ENCODE results near the gene TLL2.

TLL2 gene

GRCh38 chr10:96496281-96496925 is 17.3 kb downstream of the TLL2 start:
- H3K36me3 ChIP-seq (ENCODE audit: insufficient read depth, low read length), result no peaks in the 10 kb centered on the region
- H3K9me3 ChIP-seq (ENCODE audit: control insufficient read depth, insufficient read depth, low read length), result no peaks in the 10 kb centered on the region
- H3K9ac ChIP-seq (ENCODE audit: low read depth, low read length), result no peak overlapping the region
- H3K4me1 ChIP-seq (ENCODE audit: insufficient read depth, low read length), result peaks cover 4% of the 10 kb centered on the region; the same call in 1 of the 2 replicates

- no peaks in the 10 kb centered on the region for H3K9me3 ChIP-seq (ENCODE audit: control insufficient read depth, insufficient read depth, low read length)
- no peak overlapping the region for H3K9ac ChIP-seq (ENCODE audit: low read depth, low read length)
- peaks cover 4% of the 10 kb centered on the region; the same call in 1 of the 2 replicates for H3K4me1 ChIP-seq (ENCODE audit: insufficient read depth, low read length)
- no peaks in the 10 kb centered on the region for H3K36me3 ChIP-seq (ENCODE audit: insufficient read depth, low read length)
These were observed 18.2 kb downstream of the TLL2 start for GRCh38 chr10:96495544-96495943.

- H3K9me3 ChIP-seq (ENCODE audit: control insufficient read depth, insufficient read depth, low read length), result no peaks in the 10 kb centered on the region
- no peak overlapping the region for H3K9ac ChIP-seq (ENCODE audit: low read depth, low read length)
- no peaks in the 10 kb centered on the region for H3K36me3 ChIP-seq (ENCODE audit: insufficient read depth, low read length)
- no peaks in the 10 kb centered on the region for H3K4me1 ChIP-seq (ENCODE audit: insufficient read depth, low read length)
These were observed 19.0 kb downstream of the TLL2 start for GRCh38 chr10:96494694-96495093.

- Histone ChIP-seq H3K9ac (ENCODE audit: low read depth, low read length) (no peak overlapping the region), H3K36me3 (ENCODE audit: insufficient read depth, low read length) (no peaks in the 10 kb centered on the region), H3K9me3 (ENCODE audit: control insufficient read depth, insufficient read depth, low read length) (no peaks in the 10 kb centered on the region), H3K4me1 (ENCODE audit: insufficient read depth, low read length) (no peaks in the 10 kb centered on the region)
These were observed 19.7 kb downstream of the TLL2 start for GRCh38 chr10:96493871-96494525.

GRCh38 chr10:96493254-96493653 is 20.5 kb downstream of the TLL2 start:
- H3K9ac ChIP-seq (ENCODE audit: low read depth, low read length), result no peak overlapping the region
- H3K4me1 ChIP-seq (ENCODE audit: insufficient read depth, low read length), result no peaks in the 10 kb centered on the region
- H3K9me3 ChIP-seq (ENCODE audit: control insufficient read depth, insufficient read depth, low read length), result no peaks in the 10 kb centered on the region
- H3K36me3 ChIP-seq (ENCODE audit: insufficient read depth, low read length), result no peaks in the 10 kb centered on the region

GRCh38 chr10:96491303-96491702 is 22.4 kb downstream of the TLL2 start:
- H3K36me3 ChIP-seq (ENCODE audit: insufficient read depth, low read length), result no peaks in the 10 kb centered on the region
- no peak overlapping the region for H3K9ac ChIP-seq (ENCODE audit: low read depth, low read length)
- H3K9me3 ChIP-seq (ENCODE audit: control insufficient read depth, insufficient read depth, low read length), result no peaks in the 10 kb centered on the region
- H3K4me1 ChIP-seq (ENCODE audit: insufficient read depth, low read length), result no peaks in the 10 kb centered on the region

DNA sequence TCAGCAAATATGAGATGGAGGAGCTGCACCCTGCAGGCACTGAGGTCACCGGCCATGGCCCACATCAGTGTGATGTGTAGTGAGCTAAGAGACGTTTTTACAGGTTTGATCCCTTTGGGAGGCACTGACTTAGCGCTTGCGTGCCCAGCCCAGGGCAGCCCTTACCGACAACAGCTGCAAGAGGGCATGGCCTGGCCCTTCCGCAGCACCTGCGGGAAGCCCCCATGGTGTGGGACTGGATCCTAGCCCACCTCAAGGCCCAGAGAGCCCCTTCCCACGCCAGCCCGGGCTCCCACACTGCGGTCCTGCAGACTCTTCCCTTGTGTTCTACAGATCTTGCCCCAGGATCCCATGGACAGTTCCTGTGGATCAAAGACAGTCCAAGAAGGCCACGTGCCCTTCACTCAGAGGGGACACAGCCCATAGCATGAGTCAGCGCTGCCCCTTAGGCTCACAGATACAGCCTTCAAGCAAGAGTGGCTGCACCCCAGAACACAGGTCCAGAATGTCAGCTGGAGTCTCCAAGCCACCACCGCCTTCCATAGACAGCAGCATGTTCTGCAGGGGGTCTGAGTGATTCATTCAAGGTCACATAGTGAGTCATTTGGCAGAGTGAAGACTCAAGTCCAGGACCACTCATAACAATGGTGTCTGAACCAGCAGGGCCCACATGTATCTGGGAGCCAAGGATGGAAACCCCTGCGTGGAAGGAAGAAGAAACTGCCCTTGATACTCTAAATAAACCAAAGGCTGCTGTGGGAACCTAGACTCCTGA is 25.4 kb downstream of the TLL2 start:
- Histone ChIP-seq H3K4me1 (ENCODE audit: insufficient read depth, low read length) (no peaks in the 10 kb centered on the region), H3K9me3 (ENCODE audit: control insufficient read depth, insufficient read depth, low read length) (no peaks in the 10 kb centered on the region)

GRCh38 chr10:96482815-96483588 is 30.7 kb downstream of the TLL2 start:
- no peaks in the 10 kb centered on the region for H3K4me1 ChIP-seq (ENCODE audit: insufficient read depth, low read length)
- no peaks in the 10 kb centered on the region for H3K9me3 ChIP-seq (ENCODE audit: control insufficient read depth, insufficient read depth, low read length)
- H3K9ac ChIP-seq (ENCODE audit: low read depth, low read length), result no peak overlapping the region
- no peaks in the 10 kb centered on the region for H3K36me3 ChIP-seq (ENCODE audit: insufficient read depth, low read length)

More for the DNA sequence above, 25.4 kb downstream of the TLL2 start:
- H3K9ac ChIP-seq (ENCODE audit: low read depth, low read length), result no peak overlapping the region
- no peaks in the 10 kb centered on the region for H3K36me3 ChIP-seq (ENCODE audit: insufficient read depth, low read length)

DNA sequence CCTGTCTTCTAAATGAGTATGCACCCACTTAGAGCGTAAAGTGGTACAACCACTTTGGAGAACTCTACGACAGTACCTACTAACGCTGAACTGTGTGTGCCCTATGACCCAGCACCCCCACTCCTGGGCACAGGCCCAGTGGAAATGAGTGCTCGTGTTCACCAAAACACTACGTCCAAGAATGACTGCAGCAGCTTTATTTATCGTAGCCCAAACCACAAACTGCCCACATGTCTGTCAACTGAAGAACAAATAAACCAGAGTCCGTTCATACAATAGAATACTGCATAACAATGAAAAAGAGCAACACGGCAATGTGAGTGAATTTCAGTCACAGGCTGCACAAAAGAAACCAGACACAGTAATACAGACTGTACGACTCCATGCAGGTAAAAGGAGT is 35.4 kb downstream of the TLL2 start:
- no peaks in the 10 kb centered on the region for H3K4me1 ChIP-seq (ENCODE audit: insufficient read depth, low read length)
- no peak overlapping the region for H3K9ac ChIP-seq (ENCODE audit: low read depth, low read length)
- H3K9me3 ChIP-seq (ENCODE audit: control insufficient read depth, insufficient read depth, low read length), result no peaks in the 10 kb centered on the region
- H3K36me3 ChIP-seq (ENCODE audit: insufficient read depth, low read length), result no peaks in the 10 kb centered on the region

DNA sequence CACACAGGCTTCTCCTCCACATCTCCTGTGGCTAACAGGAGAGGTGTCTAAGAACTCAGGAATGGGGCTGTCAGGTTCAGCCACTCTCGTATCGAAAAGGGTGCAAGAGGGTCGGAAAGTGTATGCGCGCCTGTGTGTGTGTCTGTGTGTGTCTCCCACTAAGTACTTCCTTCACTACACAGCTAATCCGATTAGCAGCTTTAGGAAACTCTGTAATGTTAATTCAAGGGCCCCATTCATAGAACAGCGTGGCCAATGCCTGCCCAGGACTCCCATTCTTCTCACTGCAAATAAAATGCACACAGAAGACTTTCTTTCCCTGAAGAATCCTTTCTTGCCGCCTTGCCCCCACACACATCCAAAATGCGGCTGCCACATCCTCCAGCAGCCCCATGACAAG is 39.9 kb downstream of the TLL2 start:
- Histone ChIP-seq H3K36me3 (ENCODE audit: insufficient read depth, low read length) (no peaks in the 10 kb centered on the region), H3K9ac (ENCODE audit: low read depth, low read length) (no peak overlapping the region), H3K4me1 (ENCODE audit: insufficient read depth, low read length) (no peaks in the 10 kb centered on the region), H3K9me3 (ENCODE audit: control insufficient read depth, insufficient read depth, low read length) (no peaks in the 10 kb centered on the region)

DNA sequence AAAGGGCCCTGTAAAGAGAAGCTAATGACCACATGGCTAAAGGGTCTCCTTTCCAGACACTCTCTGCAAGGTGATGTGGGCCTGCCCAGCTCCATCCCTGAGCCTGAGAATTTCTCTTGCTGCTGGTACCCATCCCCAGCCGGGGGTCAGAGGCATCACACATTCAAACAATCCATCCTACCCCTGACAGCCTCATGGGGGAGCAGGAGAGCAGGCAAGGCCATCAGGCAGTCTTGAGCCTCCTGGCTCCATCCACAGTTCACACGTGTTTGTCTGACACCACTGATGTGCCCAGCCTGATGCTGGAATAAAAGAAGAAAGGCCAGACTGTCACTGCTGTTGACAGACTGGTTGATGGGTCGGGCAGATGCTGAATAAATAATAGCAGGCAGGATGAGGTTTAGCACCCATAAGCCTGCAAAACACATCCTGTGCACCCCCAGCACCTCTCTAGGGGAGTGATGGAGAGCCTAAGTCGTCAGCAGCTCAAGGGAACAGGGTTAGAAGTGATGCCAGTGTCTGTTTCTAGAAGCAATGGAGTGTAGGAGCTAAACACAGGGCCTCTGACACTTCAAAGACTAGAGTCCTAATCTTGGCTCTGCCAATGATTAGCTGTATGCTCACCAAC is 43.5 kb downstream of the TLL2 start:
- H3K4me1 ChIP-seq (ENCODE audit: insufficient read depth, low read length), result no peaks in the 10 kb centered on the region
- no peak overlapping the region for H3K9ac ChIP-seq (ENCODE audit: low read depth, low read length)
- H3K36me3 ChIP-seq (ENCODE audit: insufficient read depth, low read length), result no peaks in the 10 kb centered on the region
- no peaks in the 10 kb centered on the region for H3K9me3 ChIP-seq (ENCODE audit: control insufficient read depth, insufficient read depth, low read length)

- H3K36me3 ChIP-seq (ENCODE audit: insufficient read depth, low read length), result no peaks in the 10 kb centered on the region
- H3K4me1 ChIP-seq (ENCODE audit: insufficient read depth, low read length), result no peaks in the 10 kb centered on the region
- no peaks in the 10 kb centered on the region for H3K9me3 ChIP-seq (ENCODE audit: control insufficient read depth, insufficient read depth, low read length)
- H3K9ac ChIP-seq (ENCODE audit: low read depth, low read length), result no peak overlapping the region
These were observed 44.9 kb downstream of the TLL2 start for GRCh38 chr10:96468845-96469244.

GRCh38 chr10:96465599-96465998 is 48.1 kb downstream of the TLL2 start:
- H3K9me3 ChIP-seq (ENCODE audit: control insufficient read depth, insufficient read depth, low read length), result no peaks in the 10 kb centered on the region
- no peaks in the 10 kb centered on the region for H3K4me1 ChIP-seq (ENCODE audit: insufficient read depth, low read length)
- H3K9ac ChIP-seq (ENCODE audit: low read depth, low read length), result no peak overlapping the region
- H3K36me3 ChIP-seq (ENCODE audit: insufficient read depth, low read length), result no peaks in the 10 kb centered on the region

DNA sequence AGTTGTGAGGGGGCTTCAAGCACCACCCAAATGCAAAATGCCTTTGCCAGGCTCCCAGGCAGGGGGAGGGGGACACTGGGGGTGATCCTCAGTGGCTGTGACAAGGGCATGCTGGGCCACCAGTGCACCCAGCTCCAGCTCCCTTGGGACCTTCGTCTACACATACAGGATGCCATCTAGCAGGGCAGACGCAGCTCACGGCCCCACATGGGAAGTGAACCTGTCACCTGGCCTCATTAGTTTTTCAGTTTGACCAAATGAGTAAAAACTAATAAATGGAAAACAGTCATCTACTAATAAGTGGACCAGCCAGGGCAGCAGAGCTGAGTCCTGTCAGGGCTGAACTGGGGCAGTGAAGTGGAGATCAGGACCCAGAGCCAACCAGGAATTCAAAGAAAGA is 50.2 kb downstream of the TLL2 start:
- no peak overlapping the region for H3K9ac ChIP-seq (ENCODE audit: low read depth, low read length)
- H3K4me1 ChIP-seq (ENCODE audit: insufficient read depth, low read length), result no peaks in the 10 kb centered on the region
- no peaks in the 10 kb centered on the region for H3K9me3 ChIP-seq (ENCODE audit: control insufficient read depth, insufficient read depth, low read length)
- no peaks in the 10 kb centered on the region for H3K36me3 ChIP-seq (ENCODE audit: insufficient read depth, low read length)
